ENCODE measurements around the gene ATXN10. TPM values are rescaled to one million over a fixed set of nuclear protein-coding genes. Genes with fewer than 3 reads are reported as not detected.

ATXN10 gene
- total and polyA plus RNA-seq, 4 experiments from 2014 or later: 61.8 to 102 (median 76.3) TPM

GRCh38 chr22:45771057-45771456, 99.4 kb downstream of the ATXN10 start:
- intact Hi-C loops (cut with micrococcal nuclease): no loop called here
- DNase-seq: no peak
- CTCF ChIA-PET (ENCODE audit: partially characterized antibody): interaction anchor here (1.3 kb wide), 1 partner anchor 11 kb away, joined by 3 read pairs; no protein-coding TSS in a partner anchor

GRCh38 chr22:45771711-45772110, 100.1 kb downstream of the ATXN10 start:
- Histone ChIP-seq H3K36me3 (ENCODE audit: insufficient read depth, low read length) (no peaks in the 10 kb centered on the region), H3K4me3 (ENCODE audit: low read length in 2 of 2) (no peak overlapping the region), H3K27me3 (ENCODE audit: insufficient read depth, low read length) (no peaks in the 10 kb centered on the region), H3K4me1 (ENCODE audit: insufficient read depth, low read length) (no peaks in the 10 kb centered on the region), H3K27ac (ENCODE audit: low read depth, low read length) (no peak overlapping the region), H3K9me3 (ENCODE audit: control insufficient read depth in 1 of 2, low read length in 2 of 2) (no peaks in the 10 kb centered on the region)
- H3K4me1 Mint-ChIP-seq: peaks cover 5 to 17% (median 8%) of the 10 kb centered on the region in 4 donors
- H3K4me3 Mint-ChIP-seq: no peak overlapping the region
- H3K9me3 Mint-ChIP-seq: no peaks in the 10 kb centered on the region
- H3K27me3 Mint-ChIP-seq: no peaks in the 10 kb centered on the region
- CTCF ChIA-PET (ENCODE audit: partially characterized antibody): no interaction called here
- intact Hi-C loops (cut with micrococcal nuclease): no loop called here
- peak overlapping the region in 1 of 7 donors; percentile 59 for H3K27ac Mint-ChIP-seq
- peaks cover 35 to 44% of the 10 kb centered on the region in 2 donors for H3K36me3 Mint-ChIP-seq
- POLR2A ChIA-PET (ENCODE audit: partially characterized antibody): no interaction called here
- DNase-seq: no peak

More at GRCh38 chr22:45771057-45771456, 99.4 kb downstream of the ATXN10 start:
- H3K27ac ChIP-seq (ENCODE audit: low read depth, low read length): no peak overlapping the region
- H3K9me3 ChIP-seq (ENCODE audit: control insufficient read depth in 1 of 2, low read length in 2 of 2): no peaks in the 10 kb centered on the region
- Mint-ChIP-seq H3K4me3 (no peak overlapping the region), H3K36me3 (peaks cover 31 to 39% of the 10 kb centered on the region in 2 donors), H3K9me3 (no peaks in the 10 kb centered on the region), H3K4me1 (peaks cover 5 to 17% (median 8%) of the 10 kb centered on the region in 4 donors), H3K27ac (no peak overlapping the region), H3K27me3 (no peaks in the 10 kb centered on the region)
- no peaks in the 10 kb centered on the region for H3K36me3 ChIP-seq (ENCODE audit: insufficient read depth, low read length)
- no peak overlapping the region for H3K4me3 ChIP-seq (ENCODE audit: low read length in 2 of 2)
- POLR2A ChIA-PET (ENCODE audit: partially characterized antibody): no interaction called here
- H3K4me1 ChIP-seq (ENCODE audit: insufficient read depth, low read length): no peaks in the 10 kb centered on the region
- no peaks in the 10 kb centered on the region for H3K27me3 ChIP-seq (ENCODE audit: insufficient read depth, low read length)

GRCh38 chr22:45772743-45773142, 101.1 kb downstream of the ATXN10 start:
- H3K4me1 ChIP-seq (ENCODE audit: insufficient read depth, low read length): no peaks in the 10 kb centered on the region

GRCh38 chr22:45774001-45774670, 102.5 kb downstream of the ATXN10 start:
- Histone ChIP-seq H3K36me3 (ENCODE audit: insufficient read depth, low read length) (no peaks in the 10 kb centered on the region), H3K4me1 (ENCODE audit: insufficient read depth, low read length) (no peaks in the 10 kb centered on the region), H3K4me3 (ENCODE audit: low read length in 2 of 2) (no peak overlapping the region), H3K9me3 (ENCODE audit: control insufficient read depth in 1 of 2, low read length in 2 of 2) (no peaks in the 10 kb centered on the region), H3K27me3 (ENCODE audit: insufficient read depth, low read length) (no peaks in the 10 kb centered on the region), H3K27ac (ENCODE audit: low read depth, low read length) (no peak overlapping the region)
- Mint-ChIP-seq H3K4me1 (peaks cover 3 to 20% (median 10%) of the 10 kb centered on the region in 4 donors), H3K9me3 (no peaks in the 10 kb centered on the region), H3K4me3 (no peak overlapping the region), H3K27me3 (no peaks in the 10 kb centered on the region), H3K36me3 (peaks cover 32 to 52% of the 10 kb centered on the region in 2 donors), H3K27ac (no peak overlapping the region)
- ChIA-PET CTCF (ENCODE audit: partially characterized antibody) (interaction anchor here (0.6 kb wide), 1 partner anchor 39 kb away, joined by 3 read pairs; no protein-coding TSS in a partner anchor), POLR2A (ENCODE audit: partially characterized antibody) (no interaction called here)
- DNase-seq: no peak
- intact Hi-C loops (cut with micrococcal nuclease): no loop called here

More at GRCh38 chr22:45772743-45773142, 101.1 kb downstream of the ATXN10 start:
- H3K9me3 Mint-ChIP-seq: no peaks in the 10 kb centered on the region
- intact Hi-C loops (cut with micrococcal nuclease): no loop called here
- Histone ChIP-seq H3K9me3 (ENCODE audit: control insufficient read depth in 1 of 2, low read length in 2 of 2) (no peaks in the 10 kb centered on the region), H3K4me3 (ENCODE audit: low read length in 2 of 2) (no peak overlapping the region), H3K27me3 (ENCODE audit: insufficient read depth, low read length) (no peaks in the 10 kb centered on the region), H3K27ac (ENCODE audit: low read depth, low read length) (no peak overlapping the region), H3K36me3 (ENCODE audit: insufficient read depth, low read length) (no peaks in the 10 kb centered on the region)
- DNase-seq: no peak
- peak overlapping the region in 1 of 7 donors; percentile 5 for H3K27ac Mint-ChIP-seq
- ChIA-PET CTCF (ENCODE audit: partially characterized antibody) (no interaction called here), POLR2A (ENCODE audit: partially characterized antibody) (no interaction called here)
- H3K27me3 Mint-ChIP-seq: no peaks in the 10 kb centered on the region
- peaks cover 5 to 17% (median 10%) of the 10 kb centered on the region in 4 donors for H3K4me1 Mint-ChIP-seq
- peaks cover 36 to 53% of the 10 kb centered on the region in 2 donors for H3K36me3 Mint-ChIP-seq
- H3K4me3 Mint-ChIP-seq: no peak overlapping the region

- Histone ChIP-seq H3K36me3 (ENCODE audit: insufficient read depth, low read length) (no peaks in the 10 kb centered on the region), H3K9me3 (ENCODE audit: control insufficient read depth in 1 of 2, low read length in 2 of 2) (no peaks in the 10 kb centered on the region), H3K4me3 (ENCODE audit: low read length in 2 of 2) (no peak overlapping the region), H3K27me3 (ENCODE audit: insufficient read depth, low read length) (no peaks in the 10 kb centered on the region), H3K4me1 (ENCODE audit: insufficient read depth, low read length) (no peaks in the 10 kb centered on the region), H3K27ac (ENCODE audit: low read depth, low read length) (no peak overlapping the region)
- intact Hi-C loops (cut with micrococcal nuclease): no loop called here
- H3K36me3 Mint-ChIP-seq: peaks cover 30 to 48% of the 10 kb centered on the region in 2 donors
- ChIA-PET CTCF (ENCODE audit: partially characterized antibody) (no interaction called here), POLR2A (ENCODE audit: partially characterized antibody) (no interaction called here)
- H3K4me3 Mint-ChIP-seq: no peak overlapping the region
- no peaks in the 10 kb centered on the region for H3K27me3 Mint-ChIP-seq
- peaks cover 0 to 23% (median 8%) of the 10 kb centered on the region in 4 donors for H3K4me1 Mint-ChIP-seq
- no peak for DNase-seq
- H3K9me3 Mint-ChIP-seq: no peaks in the 10 kb centered on the region
- H3K27ac Mint-ChIP-seq: peak overlapping the region in 1 of 7 donors; percentile 59
These were observed 103.4 kb downstream of the ATXN10 start for GRCh38 chr22:45775062-45775461.

GRCh38 chr22:45775569-45776312, 104.1 kb downstream of the ATXN10 start:
- no peak for DNase-seq
- ChIA-PET POLR2A (ENCODE audit: partially characterized antibody) (no interaction called here), CTCF (ENCODE audit: partially characterized antibody) (no interaction called here)
- Histone ChIP-seq H3K36me3 (ENCODE audit: insufficient read depth, low read length) (no peaks in the 10 kb centered on the region), H3K9me3 (ENCODE audit: control insufficient read depth in 1 of 2, low read length in 2 of 2) (no peaks in the 10 kb centered on the region), H3K4me3 (ENCODE audit: low read length in 2 of 2) (no peak overlapping the region), H3K27me3 (ENCODE audit: insufficient read depth, low read length) (no peaks in the 10 kb centered on the region), H3K27ac (ENCODE audit: low read depth, low read length) (no peak overlapping the region), H3K4me1 (ENCODE audit: insufficient read depth, low read length) (no peaks in the 10 kb centered on the region)
- no peak overlapping the region for H3K4me3 Mint-ChIP-seq
- intact Hi-C loops (cut with micrococcal nuclease): no loop called here
- H3K27me3 Mint-ChIP-seq: no peaks in the 10 kb centered on the region
- peaks cover 0 to 23% (median 6%) of the 10 kb centered on the region in 4 donors for H3K4me1 Mint-ChIP-seq
- peaks cover 30 to 43% of the 10 kb centered on the region in 2 donors for H3K36me3 Mint-ChIP-seq
- no peaks in the 10 kb centered on the region for H3K9me3 Mint-ChIP-seq
- H3K27ac Mint-ChIP-seq: no peak overlapping the region

GRCh38 chr22:45776313-45776585, 104.6 kb downstream of the ATXN10 start:
- peaks cover 0 to 23% (median 6%) of the 10 kb centered on the region in 4 donors for H3K4me1 Mint-ChIP-seq
- Histone ChIP-seq H3K36me3 (ENCODE audit: insufficient read depth, low read length) (no peaks in the 10 kb centered on the region), H3K9me3 (ENCODE audit: control insufficient read depth in 1 of 2, low read length in 2 of 2) (no peaks in the 10 kb centered on the region), H3K27me3 (ENCODE audit: insufficient read depth, low read length) (no peaks in the 10 kb centered on the region), H3K4me1 (ENCODE audit: insufficient read depth, low read length) (no peaks in the 10 kb centered on the region), H3K4me3 (ENCODE audit: low read length in 2 of 2) (no peak overlapping the region), H3K27ac (ENCODE audit: low read depth, low read length) (no peak overlapping the region)
- no peaks in the 10 kb centered on the region for H3K27me3 Mint-ChIP-seq
- DNase-seq: no peak
- intact Hi-C loops (cut with micrococcal nuclease): no loop called here
- no peaks in the 10 kb centered on the region for H3K9me3 Mint-ChIP-seq
- H3K27ac Mint-ChIP-seq: no peak overlapping the region
- CTCF ChIA-PET (ENCODE audit: partially characterized antibody): no interaction called here
- POLR2A ChIA-PET (ENCODE audit: partially characterized antibody): no interaction called here
- H3K4me3 Mint-ChIP-seq: no peak overlapping the region
- H3K36me3 Mint-ChIP-seq: peaks cover 30 to 43% of the 10 kb centered on the region in 2 donors

Measured in CD4-positive, alpha-beta memory T cell (primary cell).